Activated naive CD4-positive, alpha-beta T cell treated with anti-CD3 and anti-CD28 coated beads, Interleukin-2, amount 50 U/mL, for 16 hours (primary cell): Measurements from ENCODE around the gene STAT1.
"Not testable (repeated sequence)": the region's sequence is repeated elsewhere in the genome, so short reads cannot be mapped to it uniquely, and the experiment has no call there.

Source experiments
- DNase-seq: peaks from one replicate; pipeline ENCODE4 v3.0.0-alpha.2; 2020

The STAT1 gene

GRCh38 chr2:191003405-191004309 lies 10.3 kb downstream of the STAT1 start:
- no peak for DNase-seq

GRCh38 chr2:191001624-191002023 lies 12.3 kb downstream of the STAT1 start:
- DNase-seq, result no peak

- no peak for DNase-seq
Measured at GRCh38 chr2:191001032-191001431, 12.9 kb downstream of the STAT1 start.

GRCh38 chr2:190999949-191000665 lies 13.9 kb downstream of the STAT1 start:
- DNase-seq, result no peak

- no peak for DNase-seq
Measured at GRCh38 chr2:190999058-190999457, 14.9 kb downstream of the STAT1 start.

GRCh38 chr2:190997526-190998113 lies 16.4 kb downstream of the STAT1 start:
- DNase-seq, result no peak

- DNase-seq, result no peak
Measured at GRCh38 chr2:190996947-190997346, 17.0 kb downstream of the STAT1 start.

GRCh38 chr2:190996338-190996946 lies 17.5 kb downstream of the STAT1 start:
- no peak for DNase-seq

- DNase-seq, result not testable (repeated sequence)
Measured at GRCh38 chr2:190995315-190995714, 18.7 kb downstream of the STAT1 start.

- DNase-seq, result no peak
Measured at GRCh38 chr2:190994148-190994547, 19.8 kb downstream of the STAT1 start.

GRCh38 chr2:190993292-190993643 lies 20.7 kb downstream of the STAT1 start:
- DNase-seq, result no peak

GRCh38 chr2:190990132-190990531 lies 23.8 kb downstream of the STAT1 start:
- no peak for DNase-seq

GRCh38 chr2:190988910-190989309 lies 25.1 kb downstream of the STAT1 start:
- no peak for DNase-seq

- no peak for DNase-seq
Measured at GRCh38 chr2:190987938-190988337, 26.0 kb downstream of the STAT1 start.

GRCh38 chr2:190987116-190987515 lies 26.9 kb downstream of the STAT1 start:
- DNase-seq, result no peak

GRCh38 chr2:190986221-190986953 lies 27.6 kb downstream of the STAT1 start:
- no peak for DNase-seq

- DNase-seq, result no peak
Measured at GRCh38 chr2:190984595-190984994, 29.4 kb downstream of the STAT1 start.

- DNase-seq, result no peak
Measured at GRCh38 chr2:190982262-190983034, 31.5 kb downstream of the STAT1 start.

GRCh38 chr2:190981733-190982132 lies 32.2 kb downstream of the STAT1 start:
- no peak for DNase-seq

GRCh38 chr2:190981333-190981732 lies 32.6 kb downstream of the STAT1 start:
- no peak for DNase-seq

GRCh38 chr2:190980630-190981209 lies 33.3 kb downstream of the STAT1 start:
- DNase-seq, result no peak
